AG10803 (cell line): ENCODE measurements around the gene PERM1.
A peak's percentile ranks its signal among the peaks of the same experiment; 100 is the strongest.
"Not testable (repeated sequence)": the region's sequence is repeated elsewhere in the genome, so short reads cannot be mapped to it uniquely, and the experiment has no call there.

Experiments
- DNase-seq: peaks from one replicate; pipeline ENCODE4 v3.0.0; 2010; ENCODE audit warnings: low read depth
- H3K4me3 ChIP-seq: 2 replicates; pipeline ENCODE4 v1.5.1; 2011; ENCODE audit warnings: mild to moderate bottlenecking, low read length, control low read depth
- TF ChIP-seq, protein P1 (sequence below): conservative IDR thresholded peaks from 2 replicates; pipeline ENCODE4 v1.5.1; 2011; ENCODE audit warnings: mild to moderate bottlenecking, low read length, control low read depth, inconsistent platforms

PERM1 gene

DNA sequence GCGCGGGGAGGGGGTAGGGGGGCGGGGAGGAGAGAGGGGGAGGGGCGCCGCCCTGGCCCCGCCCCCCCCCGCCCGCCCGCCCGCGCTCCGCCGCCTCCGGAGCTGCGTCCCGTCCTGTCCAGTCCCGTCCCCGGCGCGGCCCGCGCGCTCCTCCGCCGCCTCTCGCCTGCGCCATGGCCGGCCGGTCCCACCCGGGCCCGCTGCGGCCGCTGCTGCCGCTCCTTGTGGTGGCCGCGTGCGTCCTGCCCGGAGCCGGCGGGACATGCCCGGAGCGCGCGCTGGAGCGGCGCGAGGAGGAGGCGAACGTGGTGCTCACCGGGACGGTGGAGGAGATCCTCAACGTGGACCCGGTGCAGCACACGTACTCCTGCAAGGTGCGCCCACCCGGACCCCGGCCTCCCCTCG, 38.1 kb upstream of the PERM1 start, which contains the start of gene AGRN:
Gene AGRN (plus strand): TSS at position 121 of the 405 bp plus-strand sequence. CDS start 53 bp downstream, at position 174.
- DNase-seq: no peak
- peak within 1 kb of the TSS; percentile 66 for H3K4me3 ChIP-seq
- TF ChIP-seq, protein P1, sequence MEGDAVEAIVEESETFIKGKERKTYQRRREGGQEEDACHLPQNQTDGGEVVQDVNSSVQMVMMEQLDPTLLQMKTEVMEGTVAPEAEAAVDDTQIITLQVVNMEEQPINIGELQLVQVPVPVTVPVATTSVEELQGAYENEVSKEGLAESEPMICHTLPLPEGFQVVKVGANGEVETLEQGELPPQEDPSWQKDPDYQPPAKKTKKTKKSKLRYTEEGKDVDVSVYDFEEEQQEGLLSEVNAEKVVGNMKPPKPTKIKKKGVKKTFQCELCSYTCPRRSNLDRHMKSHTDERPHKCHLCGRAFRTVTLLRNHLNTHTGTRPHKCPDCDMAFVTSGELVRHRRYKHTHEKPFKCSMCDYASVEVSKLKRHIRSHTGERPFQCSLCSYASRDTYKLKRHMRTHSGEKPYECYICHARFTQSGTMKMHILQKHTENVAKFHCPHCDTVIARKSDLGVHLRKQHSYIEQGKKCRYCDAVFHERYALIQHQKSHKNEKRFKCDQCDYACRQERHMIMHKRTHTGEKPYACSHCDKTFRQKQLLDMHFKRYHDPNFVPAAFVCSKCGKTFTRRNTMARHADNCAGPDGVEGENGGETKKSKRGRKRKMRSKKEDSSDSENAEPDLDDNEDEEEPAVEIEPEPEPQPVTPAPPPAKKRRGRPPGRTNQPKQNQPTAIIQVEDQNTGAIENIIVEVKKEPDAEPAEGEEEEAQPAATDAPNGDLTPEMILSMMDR: no peak

- TF ChIP-seq, protein P1: no peak; the same call in none of the 2 replicates
- peak overlapping the region; percentile 49 for H3K4me3 ChIP-seq
- peak; percentile 81 for DNase-seq
These were observed 37.5 kb upstream of the PERM1 start for GRCh38 chr1:1019122-1019999.

DNA sequence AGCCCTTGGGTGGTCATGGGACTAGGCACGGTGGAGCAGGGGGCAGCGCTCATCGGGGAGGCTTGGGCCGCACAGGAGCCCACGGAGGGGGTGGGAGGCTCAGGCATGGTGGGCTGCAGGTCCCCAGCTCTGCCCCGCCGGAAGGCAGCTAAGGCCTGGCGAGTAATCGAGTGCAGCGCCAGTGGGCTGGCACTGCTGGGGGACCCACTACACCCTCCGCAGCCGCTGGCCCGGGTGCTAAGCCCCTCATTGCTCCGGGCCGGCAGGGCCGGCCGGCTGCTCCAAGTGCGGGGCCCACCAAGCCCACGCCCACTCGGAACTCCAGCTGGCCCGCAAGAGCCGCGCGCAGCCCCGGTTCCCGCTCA, 36.4 kb upstream of the PERM1 start:
- H3K4me3 ChIP-seq, DNase-seq: not testable (repeated sequence)

GRCh38 chr1:1017397-1018320, 35.8 kb upstream of the PERM1 start:
- DNase-seq, H3K4me3 ChIP-seq: not testable (repeated sequence)

DNA sequence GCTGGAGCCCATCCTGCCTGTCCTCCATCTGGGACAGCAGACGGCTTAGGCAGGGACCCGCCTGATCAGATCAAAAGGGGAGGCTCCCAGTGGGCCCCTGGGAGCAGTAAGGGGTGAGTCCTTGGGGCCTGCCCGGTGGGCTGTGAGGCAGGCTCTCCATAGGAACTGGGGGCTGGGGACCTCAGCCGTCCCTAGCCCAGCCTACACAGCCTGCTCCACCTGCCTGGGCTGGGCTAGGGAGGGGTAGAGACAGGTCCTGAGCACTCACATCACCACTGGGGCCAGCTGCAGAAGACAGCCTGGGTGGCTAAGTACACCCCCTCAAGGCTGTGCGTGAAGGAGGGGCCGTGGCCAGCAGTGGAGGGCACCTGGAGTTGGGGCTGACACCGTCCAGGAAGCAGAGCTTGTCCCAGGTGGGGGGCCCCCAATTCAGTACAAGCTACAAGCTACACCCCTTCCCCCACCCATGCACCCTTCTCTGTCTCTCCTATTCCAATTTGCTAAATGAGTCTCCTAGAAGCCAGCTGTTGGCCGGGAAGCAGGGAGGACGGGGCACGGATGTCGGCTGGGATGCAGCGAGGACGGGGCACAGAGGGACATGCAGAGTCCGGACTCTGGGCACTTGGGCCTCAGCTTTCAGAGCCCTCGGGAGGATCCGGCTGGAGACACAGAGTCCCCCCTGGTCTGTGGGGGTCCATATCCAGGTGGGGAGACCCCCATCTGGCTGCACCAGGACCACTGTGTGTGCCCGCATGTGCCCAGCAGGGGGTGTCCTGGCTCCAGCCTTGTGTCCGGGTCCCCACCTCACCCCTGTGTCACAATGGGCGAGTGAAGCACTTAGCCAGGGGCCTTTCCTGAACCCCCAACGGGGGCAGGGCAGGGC, 33.1 kb upstream of the PERM1 start:
- peak overlapping the region; percentile 70; the same call in 1 of the 2 replicates for H3K4me3 ChIP-seq
- no peak for DNase-seq
- TF ChIP-seq, protein P1: peak; percentile 29

GRCh38 chr1:1013922-1014648, 32.2 kb upstream of the PERM1 start:
- DNase-seq: peak; percentile 36
- TF ChIP-seq, protein P1: no peak
- peak overlapping the region; percentile 70 for H3K4me3 ChIP-seq

GRCh38 chr1:1013105-1013921, 31.4 kb upstream of the PERM1 start, which contains the start of gene ISG15:
ISG15 (plus strand) TSS chr1:1013497; CDS start chr1:1013574, 77 bp downstream.
- peak; percentile 82 for DNase-seq
- TF ChIP-seq, protein P1: no peak
- peak within 1 kb of the TSS; percentile 70 for H3K4me3 ChIP-seq

DNA sequence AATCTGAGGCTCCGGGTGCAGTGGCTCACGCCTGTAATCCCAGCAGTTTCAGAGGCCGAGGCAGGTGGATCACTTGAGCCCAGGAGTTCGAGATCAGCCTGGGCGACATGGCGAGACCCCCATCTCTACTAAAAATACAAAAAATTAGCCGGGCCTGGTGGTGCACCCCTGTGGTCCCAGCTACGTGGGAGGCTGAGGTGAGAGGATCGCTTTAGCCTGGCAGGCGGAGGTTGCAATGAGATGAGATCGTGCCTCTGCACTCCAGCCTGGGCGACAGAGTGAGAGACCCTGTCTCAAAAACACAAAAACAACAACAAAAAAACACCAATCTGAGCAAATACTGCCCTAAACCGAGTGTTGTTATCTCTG, 30.8 kb upstream of the PERM1 start:
- not testable (repeated sequence) for DNase-seq
- peak overlapping the region; percentile 70 for H3K4me3 ChIP-seq
